Sigmoid colon (tissue), 7 donors: ENCODE measurements around the gene HBA1. TPM values are rescaled to one million over a fixed set of nuclear protein-coding genes. Genes with fewer than 3 reads are reported as not detected.
"Not testable (repeated sequence)": the region's sequence is repeated elsewhere in the genome, so short reads cannot be mapped to it uniquely, and the experiment has no call there.

Experiments used
- DNase-seq: peaks from one replicate; pipeline ENCODE4 v3.0.0-alpha.2; 2019
- H3K27ac ChIP-seq, 4 donors: fragments of 200-600 bp; sonication (generic); one replicate each; pipeline ENCODE4 v1.5.1; 2016 to 2019; ENCODE audit warnings: mild to moderate bottlenecking in 1 of 4
- H3K27me3 ChIP-seq, 3 donors: fragments of 200-600 bp; sonication (generic); one replicate each; pipeline ENCODE4 v1.5.1; 2019; ENCODE audit warnings: mild to moderate bottlenecking in 1 of 3
- H3K36me3 ChIP-seq, 4 donors: fragments of 200-600 bp; sonication (generic); one replicate each; pipeline ENCODE4 v1.5.1; 2016 to 2019
- H3K4me1 ChIP-seq, 4 donors: fragments of 200-600 bp; sonication (generic); one replicate each; pipeline ENCODE4 v1.5.1; 2017 to 2019
- H3K4me3 ChIP-seq, 4 donors: fragments of 200-600 bp; sonication (generic); one replicate each; pipeline ENCODE4 v1.5.1; 2017 to 2019; ENCODE audit warnings: mild to moderate bottlenecking in 2 of 4, moderate library complexity in 1 of 4
- H3K9me3 ChIP-seq, 4 donors: fragments of 200-600 bp in 3 of 4; sonication (generic) in 3 of 4; one replicate each; pipeline versions ENCODE4 v1.5.1 to v1.6.1; 2013 to 2019
- EP300 ChIP-seq, 4 donors: sonication (generic); formaldehyde crosslinking; IDR thresholded peaks; one replicate each; pipeline ENCODE4 v1.6.1; 2017; ENCODE audit warnings: antibody characterized with exemption in 4 of 4
- POLR2A ChIP-seq, 2 donors: fragments of 450-650 bp; IDR thresholded peaks; one replicate each; pipeline ENCODE4 v1.6.1; 2016; ENCODE audit warnings: antibody characterized with exemption in 2 of 2, mild to moderate bottlenecking in 2 of 2, moderate library complexity in 2 of 2
- POLR2AphosphoS5 ChIP-seq, 4 donors: sonication (generic); formaldehyde crosslinking; IDR thresholded peaks; one replicate each; pipeline ENCODE4 v1.6.1; 2017; ENCODE audit warnings: antibody characterized with exemption in 4 of 4
- WGBS, 2 donors: extraction: QIAGEN DNeasy Blood & Tissue Kit; methylation state at CpG; one replicate each; pipeline ENCODE4 v1.1.7; 2013; 5-methylcytosine and 5-hydroxymethylcytosine counted together
- intact Hi-C: fragments of 100-400 bp; cut with DNase I; formaldehyde crosslinking; loops from one replicate; pipeline ENCODE4 v1.15.1; 2023
- polyA plus RNA-seq, 3 donors: library from polyadenylated mRNA; stranded (reverse); fragments of 200-250 nt; gene quantifications; one replicate each; pipeline ENCODE4 v1.2.3, GENCODE V29; 2013
- total RNA-seq, 4 donors: library from RNA; depleted of rRNA; stranded (reverse); fragments of >200 nt; gene quantifications; one replicate each; pipeline ENCODE4 v1.1.0, GENCODE V29; 2016
- TF ChIP-seq, protein P1 (sequence below), 4 experiments: fragments of 450-650 bp in 3 of 4; fragments of 200-600 bp in 1 of 4; IDR thresholded peaks; one replicate each; pipeline ENCODE4 v1.5.1; 2016 to 2019; ENCODE audit warnings: antibody characterized with exemption in 4 of 4, mild to moderate bottlenecking in 3 of 4, moderate library complexity in 2 of 4
- donor health status: healthy with polysubstance abuse.
- donor health status: Bipolar disorder and iron deficiency.
- donor health status: healthy.

The HBA1 gene
- total RNA-seq (1 to 10 TPM in 1 of 4 donors, not detected in 3; 4.1 TPM), polyA plus RNA-seq (1 to 10 TPM in 1 of 3 donors, not detected in 2; 1.7 TPM)

DNA sequence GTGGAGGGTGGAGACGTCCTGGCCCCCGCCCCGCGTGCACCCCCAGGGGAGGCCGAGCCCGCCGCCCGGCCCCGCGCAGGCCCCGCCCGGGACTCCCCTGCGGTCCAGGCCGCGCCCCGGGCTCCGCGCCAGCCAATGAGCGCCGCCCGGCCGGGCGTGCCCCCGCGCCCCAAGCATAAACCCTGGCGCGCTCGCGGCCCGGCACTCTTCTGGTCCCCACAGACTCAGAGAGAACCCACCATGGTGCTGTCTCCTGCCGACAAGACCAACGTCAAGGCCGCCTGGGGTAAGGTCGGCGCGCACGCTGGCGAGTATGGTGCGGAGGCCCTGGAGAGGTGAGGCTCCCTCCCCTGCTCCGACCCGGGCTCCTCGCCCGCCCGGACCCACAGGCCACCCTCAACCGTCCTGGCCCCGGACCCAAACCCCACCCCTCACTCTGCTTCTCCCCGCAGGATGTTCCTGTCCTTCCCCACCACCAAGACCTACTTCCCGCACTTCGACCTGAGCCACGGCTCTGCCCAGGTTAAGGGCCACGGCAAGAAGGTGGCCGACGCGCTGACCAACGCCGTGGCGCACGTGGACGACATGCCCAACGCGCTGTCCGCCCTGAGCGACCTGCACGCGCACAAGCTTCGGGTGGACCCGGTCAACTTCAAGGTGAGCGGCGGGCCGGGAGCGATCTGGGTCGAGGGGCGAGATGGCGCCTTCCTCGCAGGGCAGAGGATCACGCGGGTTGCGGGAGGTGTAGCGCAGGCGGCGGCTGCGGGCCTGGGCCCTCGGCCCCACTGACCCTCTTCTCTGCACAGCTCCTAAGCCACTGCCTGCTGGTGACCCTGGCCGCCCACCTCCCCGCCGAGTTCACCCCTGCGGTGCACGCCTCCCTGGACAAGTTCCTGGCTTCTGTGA, at the start of gene HBA1:
Gene HBA1 (plus strand): TSS at position 204 of the 906 bp plus-strand sequence. CDS start 37 bp downstream, at position 241.
- Histone ChIP-seq H3K27me3 (peaks cover 47 to 75% (median 57%) of the 10 kb centered on the region in 3 donors), H3K4me1 (peaks cover 0 to 22% (median 19%) of the 10 kb centered on the region in 4 donors)
- intact Hi-C loops: not testable (repeated sequence)

DNA sequence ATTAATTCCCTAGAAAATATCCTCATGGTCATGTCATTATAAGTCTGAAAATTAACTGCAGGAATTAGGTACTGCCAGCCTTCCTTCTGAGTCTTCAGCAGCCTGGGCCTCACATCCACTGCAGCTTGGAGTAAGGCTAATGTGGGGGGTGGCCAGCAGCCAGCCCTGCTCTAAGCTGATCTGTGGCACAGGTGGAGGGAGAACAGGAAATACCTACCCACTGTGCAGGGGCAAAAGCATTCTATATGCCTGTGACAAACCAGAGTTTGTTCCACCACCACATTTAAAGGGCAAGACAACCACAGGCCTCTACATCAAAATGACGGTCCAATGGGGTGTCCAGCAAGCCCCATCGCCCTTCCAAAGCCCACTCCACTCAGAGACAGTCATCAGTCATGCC, 47.4 kb upstream of the HBA1 start:
- Histone ChIP-seq H3K4me3 (no peak overlapping the region), H3K36me3 (peaks cover 0 to 7% (median 0%) of the 10 kb centered on the region in 4 donors), H3K27ac (no peak overlapping the region), H3K4me1 (no peaks in the 10 kb centered on the region), H3K9me3 (no peaks in the 10 kb centered on the region), H3K27me3 (no peaks in the 10 kb centered on the region)
- WGBS, 2 donors: 85 to 96% methylated on average over 2 of the region's 2 CpGs
- DNase-seq: no peak
- intact Hi-C loops: no loop called here
- TF ChIP-seq, protein P1, sequence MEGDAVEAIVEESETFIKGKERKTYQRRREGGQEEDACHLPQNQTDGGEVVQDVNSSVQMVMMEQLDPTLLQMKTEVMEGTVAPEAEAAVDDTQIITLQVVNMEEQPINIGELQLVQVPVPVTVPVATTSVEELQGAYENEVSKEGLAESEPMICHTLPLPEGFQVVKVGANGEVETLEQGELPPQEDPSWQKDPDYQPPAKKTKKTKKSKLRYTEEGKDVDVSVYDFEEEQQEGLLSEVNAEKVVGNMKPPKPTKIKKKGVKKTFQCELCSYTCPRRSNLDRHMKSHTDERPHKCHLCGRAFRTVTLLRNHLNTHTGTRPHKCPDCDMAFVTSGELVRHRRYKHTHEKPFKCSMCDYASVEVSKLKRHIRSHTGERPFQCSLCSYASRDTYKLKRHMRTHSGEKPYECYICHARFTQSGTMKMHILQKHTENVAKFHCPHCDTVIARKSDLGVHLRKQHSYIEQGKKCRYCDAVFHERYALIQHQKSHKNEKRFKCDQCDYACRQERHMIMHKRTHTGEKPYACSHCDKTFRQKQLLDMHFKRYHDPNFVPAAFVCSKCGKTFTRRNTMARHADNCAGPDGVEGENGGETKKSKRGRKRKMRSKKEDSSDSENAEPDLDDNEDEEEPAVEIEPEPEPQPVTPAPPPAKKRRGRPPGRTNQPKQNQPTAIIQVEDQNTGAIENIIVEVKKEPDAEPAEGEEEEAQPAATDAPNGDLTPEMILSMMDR (IDR thresholded peaks at IDR 0.05): no peak
- TF ChIP-seq POLR2AphosphoS5 (IDR thresholded peaks at IDR 0.05): no peak
- TF ChIP-seq POLR2A (IDR thresholded peaks at IDR 0.05): no peak
- no peak for TF ChIP-seq EP300 (IDR thresholded peaks at IDR 0.05)

More for the DNA sequence above, at the start of gene HBA1:
- not testable (repeated sequence) for DNase-seq, H3K9me3 ChIP-seq, H3K36me3 ChIP-seq, H3K27ac ChIP-seq, H3K4me3 ChIP-seq
- WGBS, 2 donors: 4 to 5% methylated on average over 42 to 43 of the region's 88 CpGs

DNA sequence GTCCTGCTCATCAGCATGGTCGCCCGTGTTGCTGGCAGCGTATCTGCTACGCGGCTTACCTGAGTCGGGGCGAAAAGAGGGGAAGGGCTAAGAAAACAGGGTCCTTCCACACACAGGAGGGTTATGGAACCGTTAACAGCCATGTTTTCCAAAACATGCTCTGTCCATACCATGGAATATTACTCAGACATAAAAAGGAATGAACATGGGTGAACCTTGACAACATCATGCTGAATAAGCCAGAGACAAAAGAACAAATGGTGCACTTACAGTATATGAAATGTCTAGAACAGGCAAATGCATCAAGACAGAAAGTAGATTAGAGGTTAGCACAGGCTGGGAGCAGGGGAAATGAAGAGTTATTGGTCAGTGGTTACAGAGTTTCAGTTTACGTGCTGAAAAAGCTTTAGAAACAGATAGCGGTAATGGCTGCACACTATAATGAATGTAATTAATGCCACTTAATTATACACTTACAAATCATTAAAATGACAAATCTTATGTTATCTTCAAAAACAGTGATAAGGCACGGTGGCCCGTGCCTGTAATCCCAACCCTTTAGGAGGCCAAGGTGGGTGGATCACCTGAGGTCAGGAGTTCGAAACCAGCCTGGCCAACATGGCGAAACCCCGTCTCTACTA, 45.8 kb upstream of the HBA1 start:
- Histone ChIP-seq H3K4me3 (no peak overlapping the region), H3K4me1 (no peaks in the 10 kb centered on the region), H3K27ac (no peak overlapping the region), H3K36me3 (no peaks in the 10 kb centered on the region), H3K9me3 (no peaks in the 10 kb centered on the region), H3K27me3 (no peaks in the 10 kb centered on the region)
- no peak for DNase-seq
- 95 to 96% methylated on average over 15 of the region's 15 CpGs for WGBS, 2 donors
- TF ChIP-seq EP300 (IDR thresholded peaks at IDR 0.05) (no peak), POLR2AphosphoS5 (IDR thresholded peaks at IDR 0.05) (no peak), POLR2A (IDR thresholded peaks at IDR 0.05) (no peak)
- TF ChIP-seq, protein P1 (IDR thresholded peaks at IDR 0.05): no peak
- intact Hi-C loops: no loop called here

DNA sequence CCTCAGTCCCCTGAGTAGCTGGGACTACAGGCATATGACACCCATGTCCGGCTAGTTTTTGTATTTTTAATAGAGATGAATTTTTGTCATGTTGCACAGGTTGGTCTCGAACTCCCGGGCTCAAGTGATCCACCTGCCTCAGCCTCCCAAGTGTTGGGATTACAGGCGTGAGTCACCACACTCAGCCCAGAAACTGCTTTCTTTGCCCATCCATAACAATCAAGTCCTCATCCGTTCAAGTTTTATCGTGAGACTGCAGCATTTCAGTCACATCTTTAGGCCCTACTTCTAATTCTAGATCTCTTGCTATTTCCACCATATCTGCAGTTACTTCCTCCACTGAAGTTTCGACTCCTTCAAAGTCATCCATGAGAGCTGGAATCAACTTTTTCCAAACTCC, 44.4 kb upstream of the HBA1 start:
- H3K36me3 ChIP-seq: no peaks in the 10 kb centered on the region
- WGBS, 2 donors: 95 to 96% methylated on average over 7 of the region's 7 CpGs

More for the DNA sequence above, 44.4 kb upstream of the HBA1 start:
- Histone ChIP-seq H3K27ac (no peak overlapping the region), H3K4me3 (no peak overlapping the region), H3K4me1 (peaks cover 0 to 2% (median 1%) of the 10 kb centered on the region in 4 donors), H3K9me3 (no peaks in the 10 kb centered on the region), H3K27me3 (no peaks in the 10 kb centered on the region)
- no peak for DNase-seq
- intact Hi-C loops: no loop called here
- TF ChIP-seq POLR2AphosphoS5 (IDR thresholded peaks at IDR 0.05): no peak
- no peak for TF ChIP-seq POLR2A (IDR thresholded peaks at IDR 0.05)
- TF ChIP-seq, protein P1 (IDR thresholded peaks at IDR 0.05): no peak
- TF ChIP-seq EP300 (IDR thresholded peaks at IDR 0.05): no peak
